GM18858 (cell line): ENCODE data around the gene CHPF.

ENCODE experiments used
- ATAC-seq: cut with Tn5 transposase; IDR thresholded peaks from one replicate; pipeline ENCODE4 v1.9.1; 2021; ENCODE audit not compliant: unreplicated experiment

The CHPF gene

DNA sequence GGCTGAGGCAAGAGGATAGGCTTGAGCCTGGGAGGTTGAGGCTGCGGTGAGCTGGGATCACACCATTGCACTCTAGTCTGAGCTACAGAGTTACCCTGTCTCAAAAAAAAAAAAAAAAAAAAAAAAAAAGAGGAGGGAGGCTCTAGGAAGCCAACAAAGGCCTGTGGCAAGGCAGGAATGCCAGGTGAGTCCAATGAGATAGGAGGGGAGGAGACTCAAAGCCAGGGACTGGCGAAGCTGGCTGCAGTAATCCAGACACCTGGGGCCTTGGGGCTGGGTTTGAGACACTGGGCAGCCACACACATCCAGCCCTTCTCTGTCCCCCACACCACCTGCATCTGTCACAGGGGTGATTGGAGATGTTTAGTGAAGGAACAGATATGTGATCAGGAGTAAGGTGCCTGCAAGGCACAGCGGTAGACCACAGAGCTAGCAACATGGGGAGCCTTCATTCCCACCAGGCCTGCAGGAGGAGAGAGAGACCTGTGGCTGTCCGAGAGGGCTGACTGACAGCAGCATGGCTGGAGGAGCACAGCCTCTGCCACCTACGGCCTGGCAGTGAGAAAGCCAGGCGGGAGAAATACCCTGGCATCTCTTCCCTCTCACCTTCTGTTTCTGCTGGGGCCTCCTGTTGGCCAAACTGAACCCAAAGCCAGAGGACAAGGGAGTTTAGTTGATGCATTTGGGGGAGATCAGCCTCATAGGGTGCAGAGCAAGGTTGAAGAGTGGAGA, 9.5 kb downstream of the CHPF start:
- ATAC-seq = no peak

DNA sequence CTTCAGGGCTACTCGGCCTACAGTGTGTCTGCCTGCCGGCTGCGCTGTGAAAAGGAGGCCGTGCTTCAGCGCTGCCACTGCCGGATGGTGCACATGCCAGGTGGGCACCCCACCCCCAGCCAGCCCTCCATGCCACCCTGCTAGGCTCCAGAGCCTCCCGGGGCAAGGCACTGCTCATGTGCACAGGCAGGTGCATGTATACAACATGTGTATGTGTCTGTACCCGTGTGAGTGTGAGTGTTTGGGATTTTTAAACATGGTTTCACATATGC, 11.3 kb downstream of the CHPF start:
- ATAC-seq = no peak

DNA sequence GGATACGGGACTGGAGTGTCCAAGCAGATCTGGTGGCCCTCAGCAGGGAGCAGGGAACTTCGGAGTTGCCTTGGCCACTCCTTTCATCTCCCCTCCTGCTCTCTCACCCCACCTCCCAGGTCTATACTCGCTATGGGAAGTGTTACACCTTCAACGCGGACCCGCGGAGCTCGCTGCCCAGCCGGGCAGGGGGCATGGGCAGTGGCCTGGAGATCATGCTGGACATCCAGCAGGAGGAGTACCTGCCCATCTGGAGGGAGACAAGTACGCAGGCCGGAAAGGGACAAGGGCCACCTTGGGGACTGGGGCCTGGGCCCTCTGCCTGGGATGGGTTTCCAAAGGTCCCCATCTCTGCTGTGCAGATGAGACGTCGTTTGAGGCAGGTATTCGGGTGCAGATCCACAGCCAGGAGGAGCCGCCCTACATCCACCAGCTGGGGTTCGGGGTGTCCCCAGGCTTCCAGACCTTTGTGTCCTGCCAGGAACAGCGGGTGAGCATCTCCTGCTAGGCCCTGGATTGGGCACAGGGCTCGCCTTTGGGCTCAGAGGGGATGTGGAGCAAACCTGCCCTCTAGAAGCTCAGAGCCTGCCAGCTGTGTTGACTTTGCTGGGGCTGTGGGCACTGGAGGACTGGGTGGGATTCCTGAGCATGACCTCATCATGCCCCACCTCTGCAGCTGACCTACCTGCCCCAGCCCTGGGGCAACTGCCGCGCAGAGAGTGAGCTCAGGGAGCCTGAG, 11.8 kb downstream of the CHPF start:
- no peak for ATAC-seq

GRCh38 chr2:219530048-219530963, 13.3 kb downstream of the CHPF start:
- no peak for ATAC-seq

GRCh38 chr2:219527472-219527871, 16.1 kb downstream of the CHPF start:
- ATAC-seq = no peak

GRCh38 chr2:219527076-219527394, 16.6 kb downstream of the CHPF start:
- ATAC-seq = no peak

GRCh38 chr2:219526320-219527075, 17.1 kb downstream of the CHPF start:
- ATAC-seq = no peak

DNA sequence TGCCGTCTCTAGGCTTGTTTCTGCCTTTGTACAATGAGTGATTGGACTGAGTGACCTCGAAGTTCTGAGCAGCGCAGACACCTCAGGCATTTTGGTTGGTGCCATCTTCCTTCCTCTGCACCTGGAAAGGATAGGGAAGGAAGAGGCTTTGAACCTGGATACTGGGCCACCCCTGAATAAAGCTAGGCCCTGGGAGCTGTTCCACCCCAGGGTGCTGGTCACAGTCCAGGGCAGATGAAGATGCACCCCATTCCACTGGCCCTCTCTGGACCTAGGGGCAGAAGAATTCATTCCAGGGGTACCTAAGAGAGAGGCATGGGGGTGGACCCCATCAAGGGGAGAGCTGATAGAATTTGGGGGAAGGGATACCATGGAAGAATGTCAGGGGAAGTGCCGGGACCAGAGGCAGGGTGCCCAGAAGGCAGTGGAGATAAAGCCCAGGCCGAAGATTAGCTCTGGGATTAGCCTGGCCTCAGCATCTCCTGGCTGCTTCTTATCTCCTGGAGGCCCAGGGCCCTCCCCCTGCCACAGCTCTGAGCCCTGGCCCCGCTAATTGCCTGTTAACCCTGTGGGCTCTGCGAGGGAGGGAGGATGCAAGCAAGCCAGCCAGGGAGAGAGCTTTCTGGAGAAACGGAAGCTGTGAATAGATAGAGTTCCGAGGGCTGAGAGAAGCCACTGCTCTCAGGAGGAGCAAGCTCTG, 17.9 kb downstream of the CHPF start:
- no peak for ATAC-seq

DNA sequence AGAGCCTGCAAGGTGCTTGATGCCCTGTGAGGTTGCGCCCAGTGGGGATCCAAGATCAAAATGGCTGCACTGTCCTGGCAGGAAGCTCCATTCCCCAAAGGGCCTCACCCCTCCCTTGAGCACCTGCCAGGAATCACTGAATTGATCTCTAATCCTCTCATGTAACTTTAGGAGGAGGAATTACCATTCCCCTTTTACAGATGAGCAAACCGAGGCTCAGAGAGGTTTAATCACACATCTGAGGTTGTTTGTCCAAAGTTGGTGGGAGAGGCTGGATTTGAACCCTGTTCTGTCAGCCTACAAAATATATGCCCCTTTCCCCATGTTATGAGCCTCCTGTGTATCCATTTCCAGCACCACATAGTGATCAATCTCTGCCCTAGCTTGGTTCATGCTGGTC, 18.8 kb downstream of the CHPF start:
- no peak for ATAC-seq

DNA sequence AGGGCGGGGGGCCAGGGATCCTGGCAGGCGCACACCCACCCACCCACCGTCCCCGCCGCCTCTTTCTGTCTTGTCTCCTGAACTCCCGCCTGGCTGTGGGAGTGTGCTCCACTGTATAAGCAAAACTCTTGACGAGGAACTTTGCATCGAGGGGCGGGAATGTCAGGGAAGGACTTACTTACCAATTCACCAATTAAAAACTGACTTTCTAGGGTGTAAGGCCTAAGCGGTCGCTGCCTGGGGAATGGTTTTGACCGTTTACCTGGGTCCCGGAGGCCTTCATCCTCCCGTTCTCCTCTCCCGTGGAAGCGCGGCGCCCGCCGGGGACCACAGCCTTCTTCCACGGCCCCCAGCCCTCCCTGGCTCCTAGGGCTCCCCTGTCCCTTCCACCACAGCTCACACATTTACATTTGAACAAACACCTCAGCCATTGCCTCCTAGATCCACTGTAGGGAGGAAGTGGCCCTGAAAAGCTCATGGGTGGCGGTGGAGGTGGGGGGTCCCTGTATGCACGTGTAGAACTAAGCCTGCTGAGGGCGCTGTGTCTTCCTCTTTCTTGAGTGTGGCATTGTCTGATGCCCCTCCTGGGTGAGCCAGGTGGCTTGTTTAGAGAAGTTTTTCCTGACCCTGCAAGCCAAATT, 20.5 kb downstream of the CHPF start:
- ATAC-seq = no peak

DNA sequence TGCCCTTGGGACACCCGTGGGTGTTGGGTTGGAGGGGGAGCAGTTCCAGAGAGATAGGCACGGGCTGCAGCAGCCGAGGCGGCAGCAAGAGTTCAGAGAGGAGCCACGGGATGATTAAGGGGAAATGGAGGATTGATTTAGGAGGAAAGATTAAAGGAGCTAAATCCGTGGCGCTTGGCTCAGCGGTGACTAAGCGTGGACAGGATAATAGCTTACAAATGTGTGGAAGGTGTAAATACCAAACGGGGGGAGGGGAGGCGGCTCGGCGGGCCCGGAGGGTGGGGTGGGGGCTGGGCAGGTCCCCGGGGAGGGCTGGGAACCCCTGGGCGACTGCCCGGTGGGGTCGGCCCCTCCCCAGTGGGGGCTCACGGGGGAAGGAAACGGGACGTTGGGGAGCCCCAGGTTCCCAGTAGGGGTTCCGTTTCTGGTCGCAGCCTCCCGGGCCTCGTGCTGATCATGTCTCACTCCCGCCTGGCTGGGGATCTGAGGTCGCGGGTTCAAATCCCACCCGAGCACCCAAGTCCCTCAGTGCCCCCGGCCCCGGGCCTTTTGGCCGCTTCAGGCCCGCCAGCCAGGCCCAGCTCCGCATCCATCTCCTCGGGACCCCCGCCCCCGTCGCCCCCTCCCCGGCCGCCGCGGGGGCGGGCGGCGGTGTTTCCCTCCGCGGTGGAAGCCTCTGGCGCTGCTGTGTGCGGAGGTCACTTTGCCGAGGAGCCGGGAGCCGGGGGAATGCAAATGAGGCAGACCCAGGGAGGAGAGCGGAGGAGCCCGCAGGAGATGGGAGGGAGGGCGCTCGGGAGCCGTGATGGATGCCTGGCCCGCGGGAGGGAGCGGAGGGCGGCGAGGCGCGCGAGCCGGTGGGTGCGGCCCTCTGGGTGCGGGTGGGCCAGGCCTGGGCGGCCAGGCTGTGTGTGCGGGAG, 21.2 kb downstream of the CHPF start:
- ATAC-seq = no peak

DNA sequence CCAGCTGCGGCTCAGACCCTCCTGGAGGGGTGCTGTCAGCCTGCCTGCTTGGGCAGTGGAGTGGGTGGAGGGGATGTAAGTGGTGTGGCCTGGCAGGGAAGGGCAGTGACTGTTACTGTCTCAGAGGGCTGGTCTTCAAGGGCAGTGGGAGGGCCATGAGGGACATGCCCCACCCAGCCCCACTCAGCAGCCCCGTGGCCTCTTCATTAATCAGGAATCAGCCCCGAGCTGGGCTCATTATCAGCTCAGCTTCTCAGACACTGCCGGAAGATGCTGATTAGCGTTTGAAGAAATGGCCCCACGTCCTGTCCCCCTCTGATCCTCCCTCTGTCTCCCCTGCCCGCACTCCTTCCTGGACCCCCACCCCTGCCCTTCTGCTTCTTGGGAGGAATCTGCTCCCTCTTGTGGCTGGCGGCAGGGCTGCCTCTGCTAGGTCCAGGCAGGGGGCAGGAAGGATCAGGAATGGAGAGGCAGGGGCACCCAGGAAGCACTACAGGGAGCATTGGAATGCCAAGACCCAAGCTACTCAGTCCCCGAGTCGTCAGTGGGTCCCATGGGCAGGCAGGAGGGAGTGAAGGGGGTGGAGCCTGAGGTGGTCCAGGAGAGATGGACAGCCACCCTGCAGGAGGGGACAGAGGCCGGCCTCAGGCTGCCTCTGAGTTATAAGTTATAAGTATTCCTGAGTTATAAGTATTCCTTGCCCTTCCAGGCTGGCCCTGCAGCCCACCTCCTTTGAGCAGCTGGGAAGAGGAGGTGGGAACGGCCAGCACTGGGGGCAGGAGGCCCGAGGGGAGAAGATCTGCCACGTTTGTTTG, 22.3 kb downstream of the CHPF start:
- ATAC-seq = no peak

GRCh38 chr2:219520079-219520478, 23.5 kb downstream of the CHPF start:
- no peak for ATAC-seq

DNA sequence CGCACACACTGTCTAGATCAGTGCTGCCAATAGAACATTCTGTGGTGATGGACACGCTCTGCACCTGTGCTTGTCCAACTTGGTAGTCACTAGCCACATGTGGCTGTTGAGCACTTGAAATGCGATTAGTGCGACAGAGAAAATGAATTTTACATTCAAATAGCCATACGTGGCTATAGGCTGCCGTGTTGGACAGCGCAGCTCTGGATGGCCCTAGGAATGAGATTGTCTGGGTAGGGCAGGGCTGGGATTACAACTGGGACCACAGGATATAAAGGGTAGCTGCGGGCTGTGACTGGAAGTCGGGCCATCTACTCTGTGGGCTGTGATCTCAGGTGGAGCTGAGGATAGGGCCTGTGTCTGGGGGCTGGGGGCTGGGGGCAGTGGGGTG, 24.1 kb downstream of the CHPF start:
- ATAC-seq = no peak

GRCh38 chr2:219517954-219518778, 25.4 kb downstream of the CHPF start:
- no peak for ATAC-seq

- no peak for ATAC-seq
Observed at GRCh38 chr2:219516888-219517287, 26.7 kb downstream of the CHPF start.

DNA sequence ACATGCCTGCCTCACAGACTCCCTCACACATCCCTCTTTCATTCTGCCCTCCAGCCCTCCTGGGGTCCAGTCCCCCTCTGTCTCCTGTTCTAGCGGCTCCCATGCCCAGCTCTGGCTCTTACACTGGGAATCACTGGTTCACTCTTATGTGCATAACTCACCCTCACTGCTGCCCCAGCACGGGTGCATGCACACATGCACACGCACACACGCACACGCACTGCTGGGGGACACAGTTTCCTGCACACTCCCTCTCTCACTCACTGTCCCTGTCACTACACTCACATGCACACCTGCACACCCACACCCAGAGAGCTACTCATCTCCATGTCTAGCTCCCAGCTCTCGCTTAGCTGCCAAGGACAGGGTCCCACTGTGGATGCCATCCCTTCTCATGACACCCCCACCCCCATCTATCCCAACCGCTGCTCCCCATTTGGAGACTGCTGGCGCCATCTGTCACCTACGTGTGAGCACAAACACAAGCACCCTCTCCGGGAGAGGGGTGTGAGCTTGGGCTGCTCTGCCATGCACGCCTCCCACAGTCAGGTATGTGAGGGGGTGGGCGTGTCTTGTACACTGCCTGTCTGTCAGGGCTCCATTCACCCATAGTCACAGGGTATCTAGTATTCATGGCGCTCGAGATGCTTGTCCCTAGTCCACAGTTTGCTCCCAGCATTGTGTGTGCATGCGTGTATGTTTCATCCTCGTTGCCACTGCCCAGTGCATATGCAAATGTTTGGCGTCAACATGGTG, 27.6 kb downstream of the CHPF start:
- no peak for ATAC-seq
